Measurements from ENCODE around the gene CISTR. TPM values are rescaled to one million over a fixed set of nuclear protein-coding genes. Genes with fewer than 3 reads are reported as not detected.
"Not testable (repeated sequence)": the region's sequence is repeated elsewhere in the genome, so short reads cannot be mapped to it uniquely, and the experiment has no call there.

Gene CISTR
- polyA plus RNA-seq, 4 donors = 0.22 TPM; not detected in 3

DNA sequence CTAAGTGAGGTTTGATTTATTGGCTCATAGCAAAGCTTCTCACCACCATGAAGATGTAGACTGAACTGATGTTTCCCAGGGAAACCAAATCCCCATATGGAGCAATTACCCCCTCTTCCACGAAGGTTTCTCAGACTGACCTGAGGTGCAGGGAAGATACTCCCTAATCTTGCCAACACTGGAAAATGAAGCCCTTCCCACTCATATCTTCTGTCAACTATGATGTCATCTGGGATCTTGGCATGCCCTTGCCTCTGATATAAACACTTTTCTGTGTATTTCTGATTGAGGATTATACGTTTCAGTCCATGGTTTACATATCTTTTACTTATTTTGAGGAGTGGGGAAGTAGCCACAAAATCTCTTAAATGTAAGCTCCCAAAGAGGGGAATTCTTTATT, 14.1 kb upstream of the CISTR start:
- DNase-seq (ENCODE audit: low read depth in 4 of 4, low spot score in 3 of 4) = no peak

DNA sequence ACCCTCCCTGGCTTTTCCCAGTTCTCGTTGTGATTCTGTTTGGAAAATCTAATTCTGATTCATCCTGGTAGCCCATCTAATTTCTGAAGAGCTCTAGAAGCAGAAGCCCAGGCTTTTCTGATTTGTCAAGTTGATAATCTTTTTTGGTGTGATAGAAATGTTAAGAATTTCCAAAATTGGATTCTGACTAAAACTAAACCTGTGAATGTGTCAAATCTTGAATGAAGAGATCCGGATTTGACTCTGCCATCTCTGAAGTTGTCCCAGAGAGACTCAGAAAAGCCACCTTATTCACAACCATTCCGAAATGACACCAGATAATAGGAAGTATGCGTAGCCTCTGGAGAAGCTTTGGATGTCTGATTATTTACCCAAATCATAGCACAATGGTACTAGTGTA, 12.8 kb upstream of the CISTR start:
- no peak for DNase-seq (ENCODE audit: low read depth in 4 of 4, low spot score in 3 of 4)

DNA sequence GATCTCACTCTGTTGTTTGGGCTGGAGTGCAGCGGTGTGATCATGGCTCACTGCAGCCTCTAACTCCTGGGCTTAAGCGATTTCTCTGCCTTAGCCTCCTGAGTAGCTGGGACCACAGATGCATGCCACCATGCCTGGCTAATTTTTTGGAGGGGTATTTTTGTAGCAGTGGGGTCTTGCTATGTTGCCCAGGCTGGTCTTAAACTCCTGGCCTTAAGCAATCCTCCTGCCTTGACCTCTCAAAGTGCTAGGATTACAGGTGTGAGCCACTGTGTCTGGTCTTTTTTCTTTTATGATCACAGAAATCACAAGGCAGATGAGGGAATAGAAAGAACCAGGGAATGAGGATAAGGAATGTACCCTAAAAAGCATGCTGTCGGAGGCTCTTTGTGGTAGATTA, 11.0 kb upstream of the CISTR start:
- not testable (repeated sequence) for DNase-seq (ENCODE audit: low read depth in 4 of 4, low spot score in 3 of 4)

DNA sequence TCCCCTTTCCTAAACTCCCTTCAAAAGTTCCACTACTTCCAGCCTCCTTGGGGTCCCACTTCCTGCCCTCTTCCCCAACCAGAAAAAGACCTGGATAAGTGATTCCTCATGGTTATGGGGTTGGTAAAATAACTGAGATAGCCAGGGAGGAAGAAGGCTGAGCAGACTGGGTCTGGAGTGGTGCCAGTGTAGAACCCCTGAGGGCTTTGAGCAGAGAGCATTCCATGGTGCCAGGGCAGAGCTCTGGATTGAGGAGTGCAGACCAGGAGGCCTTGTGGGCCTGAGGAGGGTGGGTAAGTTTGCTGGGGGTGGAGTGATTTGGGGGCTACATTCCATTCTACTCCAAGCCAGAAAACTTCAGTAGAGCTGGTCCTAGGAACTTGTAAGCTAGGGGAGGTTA, 9.5 kb upstream of the CISTR start:
- no peak for DNase-seq (ENCODE audit: low read depth in 4 of 4, low spot score in 3 of 4)

DNA sequence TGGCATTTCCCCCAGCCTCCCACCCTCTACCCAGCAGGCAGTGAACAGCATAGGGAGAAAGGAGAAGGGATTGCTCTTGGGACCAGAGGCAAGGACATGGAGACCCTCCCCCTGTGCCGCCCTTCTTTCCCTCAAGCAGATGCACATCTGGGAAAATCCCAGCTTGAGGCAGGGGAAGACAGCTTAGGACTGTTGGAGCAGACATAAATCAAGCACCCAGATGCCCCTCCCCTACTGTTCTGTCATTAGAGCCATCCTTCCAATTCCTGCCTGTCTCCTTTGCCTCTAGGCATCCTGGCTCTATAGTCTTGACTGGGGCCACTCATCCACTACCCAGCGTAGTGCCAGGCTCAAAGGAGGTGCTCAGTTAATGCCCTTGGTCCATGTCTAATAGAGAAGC, 7.5 kb upstream of the CISTR start:
- no peak for DNase-seq (ENCODE audit: low read depth in 4 of 4, low spot score in 3 of 4)

DNA sequence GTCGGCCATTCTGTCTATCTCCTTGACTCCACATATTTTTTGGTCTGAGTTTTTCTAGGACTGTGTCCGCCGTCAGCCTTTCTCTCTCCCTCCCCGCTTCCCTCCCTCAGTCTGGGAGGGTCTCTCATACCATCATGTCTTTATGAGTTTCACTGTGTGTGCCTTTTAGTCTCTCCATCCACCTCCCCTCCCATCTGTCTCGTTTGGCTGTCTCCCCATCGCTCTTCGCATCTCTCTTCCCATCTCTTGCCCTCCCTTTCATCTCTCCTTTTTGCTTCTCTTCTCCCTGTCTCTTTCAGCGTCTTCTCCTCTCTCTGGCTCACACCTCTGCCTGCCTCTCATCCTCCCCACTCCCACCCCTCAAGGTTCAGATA, 6.9 kb upstream of the CISTR start:
- no peak for DNase-seq (ENCODE audit: low read depth in 4 of 4, low spot score in 3 of 4)

DNA sequence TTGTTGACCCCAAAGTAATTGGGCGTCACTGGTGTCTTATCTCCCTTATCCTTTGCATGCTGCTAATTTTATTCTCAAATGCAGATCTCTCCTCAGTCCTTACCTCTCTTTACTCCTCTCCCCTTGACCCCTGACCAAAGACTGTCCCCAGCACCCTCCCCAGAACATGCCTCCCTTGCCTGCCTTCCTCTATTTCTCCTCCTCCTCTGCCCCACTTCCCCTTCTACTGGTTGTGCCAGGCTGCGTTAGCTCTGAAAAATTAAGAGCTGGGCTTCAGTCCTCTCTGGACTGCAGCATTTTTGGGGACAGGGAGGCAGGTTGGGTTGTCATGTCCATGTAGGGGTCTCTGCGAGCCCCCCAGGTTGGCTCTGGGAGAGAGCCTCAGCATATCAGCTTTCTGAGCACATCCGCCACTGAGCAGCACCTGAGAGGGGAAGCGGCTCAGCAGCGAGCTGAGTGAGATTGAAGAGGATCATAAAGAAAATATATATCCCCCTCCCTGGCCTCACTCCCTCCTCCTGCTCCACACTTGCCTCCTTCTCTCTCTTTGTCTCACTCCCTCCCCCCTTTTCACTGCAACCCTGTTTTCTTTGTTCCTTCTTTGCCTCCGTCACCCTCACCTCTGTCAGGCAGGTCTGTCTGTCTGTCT, 6.4 kb upstream of the CISTR start:
- no peak for DNase-seq (ENCODE audit: low read depth in 4 of 4, low spot score in 3 of 4)

DNA sequence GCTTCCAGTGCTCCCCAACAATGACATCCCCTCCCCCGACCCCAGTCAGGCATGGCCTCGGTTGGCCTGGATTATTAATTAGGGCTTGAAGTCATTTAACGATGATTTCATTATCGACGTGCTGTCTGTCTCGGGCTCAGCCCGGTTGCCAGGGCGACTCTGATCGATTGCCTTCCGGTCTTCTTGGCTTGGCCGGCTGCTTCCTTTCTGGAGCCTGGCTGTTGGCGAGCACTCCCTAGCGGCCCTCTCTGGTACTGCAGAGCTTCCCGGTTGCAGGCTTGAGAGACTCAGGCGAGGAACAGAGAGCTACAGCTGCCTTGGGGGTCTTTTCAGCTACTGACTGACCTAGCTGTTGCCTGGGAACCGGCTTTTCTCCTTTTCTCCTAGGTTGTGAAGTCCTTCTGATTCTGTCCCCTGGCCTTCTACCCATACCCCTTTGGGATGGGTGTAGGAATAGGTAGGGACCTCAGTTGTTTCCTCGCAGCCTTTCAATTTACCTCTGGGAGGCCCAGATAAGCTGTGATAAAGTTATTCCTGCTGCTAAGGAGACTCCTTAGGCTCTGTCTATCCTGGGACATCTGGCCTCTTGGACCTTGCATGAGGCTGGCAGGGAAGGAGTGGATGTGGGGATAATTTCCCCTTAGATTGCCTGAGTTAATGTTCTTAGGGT, 5.5 kb upstream of the CISTR start:
- no peak for DNase-seq (ENCODE audit: low read depth in 4 of 4, low spot score in 3 of 4)

DNA sequence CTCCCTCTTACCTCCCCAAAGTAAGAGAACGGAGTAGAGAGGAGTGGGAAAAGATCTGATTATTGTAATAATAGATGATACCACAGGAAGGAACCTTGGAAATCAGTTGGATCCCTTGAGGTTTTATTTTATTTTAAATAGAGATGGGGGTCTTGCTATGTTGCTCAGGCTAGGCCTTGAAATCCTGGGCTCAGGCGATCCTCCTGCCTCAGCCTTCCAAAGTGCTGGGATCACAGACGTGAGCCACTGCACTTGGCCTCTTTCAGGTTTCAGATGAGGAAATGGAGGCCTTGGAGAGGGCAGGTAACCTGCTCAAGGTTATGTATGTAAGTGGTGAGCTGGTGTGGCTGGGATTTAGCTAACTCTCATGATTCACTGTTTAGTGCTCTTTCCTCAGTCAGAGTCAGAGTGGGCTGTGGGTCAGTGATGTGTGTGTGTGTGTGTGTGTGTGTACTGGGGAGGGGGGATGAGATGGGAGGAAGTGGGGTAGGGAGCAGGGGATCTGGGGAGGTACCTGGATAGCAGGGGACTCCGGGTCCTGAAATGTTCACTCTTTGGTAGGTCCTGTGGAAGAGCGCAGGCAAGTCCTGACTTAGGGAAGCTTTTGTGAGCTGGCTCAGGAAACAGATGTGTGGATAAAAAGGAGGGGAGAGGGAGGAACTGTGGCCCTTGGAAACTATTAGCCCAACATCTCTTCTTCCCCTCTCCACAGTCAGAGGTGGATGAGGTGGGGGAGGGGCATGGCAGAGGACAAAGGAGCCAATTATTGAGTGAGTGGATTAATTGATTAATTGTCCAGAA, 4.7 kb upstream of the CISTR start:
- no peak for DNase-seq (ENCODE audit: low read depth in 4 of 4, low spot score in 3 of 4)

DNA sequence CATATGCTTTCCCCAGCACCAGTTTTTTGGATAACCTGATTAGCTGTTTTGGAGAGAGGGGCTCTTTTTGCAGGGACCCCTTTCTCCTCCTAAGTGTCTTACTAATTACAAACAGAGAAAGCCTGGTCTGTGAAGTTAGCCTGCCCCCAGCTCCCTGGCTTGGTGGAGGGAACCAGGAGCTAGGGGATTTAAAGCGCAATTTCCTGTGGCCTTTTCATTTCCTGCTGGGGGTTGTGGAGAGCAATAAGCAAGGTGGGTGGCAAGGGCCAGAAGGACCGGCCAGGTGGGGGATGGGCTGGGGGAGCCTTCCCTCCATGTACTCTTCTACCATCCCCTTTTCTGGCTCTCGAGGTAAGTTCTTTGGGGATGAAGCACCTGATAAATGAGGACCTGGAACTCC, 4.1 kb upstream of the CISTR start:
- DNase-seq (ENCODE audit: low read depth in 4 of 4, low spot score in 3 of 4) = no peak

DNA sequence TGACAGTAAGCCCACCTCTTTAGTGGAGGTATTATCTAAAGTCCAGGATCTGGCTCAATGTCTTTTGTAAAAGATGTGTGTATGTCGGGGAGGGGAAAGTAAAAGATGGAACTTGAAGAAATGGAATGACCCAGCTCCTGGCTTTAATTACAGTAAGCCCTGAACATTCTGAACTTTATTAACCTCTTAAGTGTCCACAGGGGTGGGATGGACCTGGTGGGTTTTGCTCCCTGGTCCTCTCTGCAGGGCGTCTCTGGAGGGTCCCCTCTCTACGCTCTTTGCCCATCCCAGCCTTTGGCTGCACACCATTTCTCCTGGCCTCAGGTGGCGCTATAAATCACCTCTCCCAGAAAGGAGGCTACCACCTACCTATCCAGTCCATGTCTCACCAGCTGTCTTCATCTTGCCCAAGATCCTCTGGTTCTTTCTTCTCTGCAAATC, 3.7 kb upstream of the CISTR start:
- no peak for DNase-seq (ENCODE audit: low read depth in 4 of 4, low spot score in 3 of 4)

DNA sequence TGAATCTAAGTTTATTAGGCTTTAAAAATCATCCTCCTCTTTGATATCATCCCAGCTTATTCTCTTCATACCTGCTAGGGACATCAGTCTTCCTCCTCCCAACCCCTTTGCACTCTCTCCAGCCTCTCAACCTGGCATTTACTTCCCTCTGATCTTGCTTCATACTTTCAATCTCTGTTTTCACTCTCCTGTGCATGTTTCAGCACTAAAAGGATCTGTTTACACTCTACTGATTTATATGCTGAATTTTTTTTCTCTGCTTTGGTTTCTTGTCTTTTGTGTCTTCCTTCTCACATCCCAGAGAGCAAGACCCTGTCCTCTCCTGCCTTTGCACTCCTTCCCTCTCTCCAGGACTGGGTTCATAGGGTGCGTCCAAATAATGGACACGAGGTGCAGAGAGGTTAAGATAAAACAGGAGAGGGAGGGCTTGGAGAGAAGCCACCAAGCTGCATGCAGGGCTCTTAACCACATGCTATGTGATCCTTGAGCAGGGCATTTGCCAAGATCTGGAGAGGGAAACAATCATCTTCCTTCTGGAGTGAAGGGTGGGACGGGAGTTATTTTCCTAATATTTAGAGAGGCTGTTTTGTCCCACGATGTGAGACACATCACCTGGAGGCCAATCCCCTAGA, 3.0 kb upstream of the CISTR start:
- DNase-seq (ENCODE audit: low read depth in 4 of 4, low spot score in 3 of 4) = no peak

DNA sequence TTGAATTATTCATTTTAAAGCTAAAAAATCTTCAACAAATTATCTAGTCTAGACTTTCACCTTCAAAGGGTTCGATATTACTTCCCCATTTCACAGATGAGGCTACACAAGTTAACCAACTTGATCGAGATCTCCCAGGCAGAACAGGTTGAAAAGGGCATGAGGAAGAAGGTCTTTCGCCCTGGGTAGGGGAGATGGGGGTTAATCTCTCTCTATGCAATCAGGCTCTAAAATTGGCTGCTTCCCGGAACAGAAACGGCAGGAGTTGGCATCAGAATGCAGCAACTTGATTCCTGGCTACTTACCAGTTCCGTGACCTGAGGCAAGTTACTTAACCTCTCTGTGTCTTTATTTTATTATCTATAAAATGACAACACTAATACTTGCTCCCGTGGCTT, 2.4 kb upstream of the CISTR start:
- DNase-seq (ENCODE audit: low read depth in 4 of 4, low spot score in 3 of 4) = no peak

DNA sequence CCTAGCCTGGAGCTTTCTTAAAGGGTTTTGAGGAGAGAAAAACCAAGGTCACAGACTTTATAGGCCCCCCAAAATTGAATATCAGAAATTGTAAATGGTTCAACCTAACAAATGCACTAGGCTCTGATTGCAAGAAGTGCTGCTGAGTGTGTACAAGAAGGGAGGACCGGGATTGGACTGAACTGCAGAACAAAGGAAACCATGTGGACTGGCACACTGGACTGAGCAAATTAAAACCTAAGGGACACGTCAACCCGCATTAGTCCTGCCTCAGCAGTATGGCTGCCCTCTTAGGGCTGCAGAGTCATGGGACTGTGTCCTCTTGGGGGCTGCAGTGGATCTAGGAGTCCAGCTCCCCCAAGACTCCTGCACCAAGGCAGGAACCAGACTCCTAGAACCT, 842 bp upstream of the CISTR start:
- no peak for DNase-seq (ENCODE audit: low read depth in 4 of 4, low spot score in 3 of 4)

DNA sequence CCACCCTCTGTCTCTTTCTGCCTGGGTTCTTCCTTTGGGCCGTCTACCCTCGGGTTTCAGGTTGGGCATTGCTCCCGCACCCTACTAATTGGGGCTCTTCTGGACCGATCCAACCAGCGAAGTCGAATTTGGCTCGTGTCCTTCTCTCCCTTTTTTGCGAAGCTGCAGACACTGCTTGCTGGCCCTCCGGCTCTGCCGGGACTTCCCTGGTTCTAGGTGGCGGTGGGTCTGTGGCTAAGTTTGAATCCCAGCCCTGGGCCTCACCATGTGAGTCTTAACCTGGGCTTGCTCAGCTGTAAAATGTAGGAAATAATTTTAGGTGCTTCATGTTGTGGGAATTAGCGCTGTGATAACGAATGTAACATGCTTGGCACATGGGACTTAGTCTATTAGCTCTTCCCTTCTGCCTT, 418 bp upstream of the CISTR start:
- DNase-seq (ENCODE audit: low read depth in 4 of 4, low spot score in 3 of 4) = no peak

DNA sequence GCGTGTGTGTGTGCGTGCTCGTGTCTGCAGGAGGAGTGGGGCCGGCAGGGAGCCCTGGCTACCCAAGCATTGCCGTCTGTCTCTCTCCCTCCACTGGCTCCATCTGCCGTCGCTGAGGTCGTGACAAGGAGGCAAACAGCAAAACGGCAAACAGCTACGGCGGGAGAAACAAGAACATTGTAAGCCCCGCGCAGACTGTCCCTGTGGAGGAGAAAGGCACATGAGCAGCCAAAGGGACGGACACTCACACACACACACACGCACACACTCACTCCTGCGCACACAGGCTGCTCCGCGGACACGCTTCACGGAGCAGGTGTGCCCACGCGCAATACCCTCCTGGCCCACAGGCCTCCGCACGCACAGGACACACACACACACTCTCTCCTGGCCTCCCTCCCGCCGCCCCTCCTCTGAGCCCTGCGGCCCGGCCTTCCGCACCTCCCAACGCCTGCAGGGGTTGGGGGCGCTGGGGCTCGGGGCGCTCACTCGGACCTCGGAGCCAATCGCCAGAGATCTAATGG, 905 bp downstream of the CISTR start:
- DNase-seq (ENCODE audit: low read depth in 4 of 4, low spot score in 3 of 4) = no peak

DNA sequence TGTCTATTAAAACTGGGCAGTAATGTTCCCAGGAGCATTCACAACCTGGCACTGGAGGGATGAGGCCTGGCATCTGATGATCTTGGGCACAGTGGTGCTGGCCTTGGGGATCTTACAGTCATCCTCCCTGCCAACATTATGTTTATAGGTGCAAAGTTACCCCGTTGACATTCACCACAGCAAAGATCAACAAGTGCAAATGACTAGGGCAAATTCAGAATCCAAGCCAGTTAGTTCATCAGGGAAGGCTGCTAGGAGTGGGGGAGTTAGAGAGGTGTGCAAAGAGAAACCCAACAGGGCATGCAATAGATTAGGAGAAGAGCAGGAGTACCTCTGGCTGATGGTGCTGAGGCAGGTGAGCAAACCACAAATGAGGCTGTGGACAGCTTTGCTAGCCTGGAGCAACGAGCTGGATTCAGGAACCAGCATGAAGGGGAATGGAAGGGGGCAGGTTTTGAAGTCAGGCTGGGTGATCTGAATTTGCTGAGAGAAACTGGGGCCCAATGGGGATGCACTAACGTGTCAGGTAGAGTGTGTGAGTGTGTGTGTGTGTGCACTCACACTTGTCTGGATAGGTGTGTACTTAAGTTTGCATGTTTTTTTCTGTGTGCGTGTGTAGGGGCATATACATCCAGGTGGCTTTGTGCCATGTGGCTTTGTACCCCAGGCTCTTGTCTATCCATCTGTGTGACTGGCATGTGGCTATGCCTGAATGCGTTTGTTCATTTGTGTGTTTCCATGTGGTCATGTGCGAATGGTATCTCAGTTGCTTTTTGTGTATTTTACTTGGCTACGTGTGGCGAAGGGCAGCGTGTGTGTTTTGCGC, 1.6 kb downstream of the CISTR start:
- no peak for DNase-seq (ENCODE audit: low read depth in 4 of 4, low spot score in 3 of 4)

DNA sequence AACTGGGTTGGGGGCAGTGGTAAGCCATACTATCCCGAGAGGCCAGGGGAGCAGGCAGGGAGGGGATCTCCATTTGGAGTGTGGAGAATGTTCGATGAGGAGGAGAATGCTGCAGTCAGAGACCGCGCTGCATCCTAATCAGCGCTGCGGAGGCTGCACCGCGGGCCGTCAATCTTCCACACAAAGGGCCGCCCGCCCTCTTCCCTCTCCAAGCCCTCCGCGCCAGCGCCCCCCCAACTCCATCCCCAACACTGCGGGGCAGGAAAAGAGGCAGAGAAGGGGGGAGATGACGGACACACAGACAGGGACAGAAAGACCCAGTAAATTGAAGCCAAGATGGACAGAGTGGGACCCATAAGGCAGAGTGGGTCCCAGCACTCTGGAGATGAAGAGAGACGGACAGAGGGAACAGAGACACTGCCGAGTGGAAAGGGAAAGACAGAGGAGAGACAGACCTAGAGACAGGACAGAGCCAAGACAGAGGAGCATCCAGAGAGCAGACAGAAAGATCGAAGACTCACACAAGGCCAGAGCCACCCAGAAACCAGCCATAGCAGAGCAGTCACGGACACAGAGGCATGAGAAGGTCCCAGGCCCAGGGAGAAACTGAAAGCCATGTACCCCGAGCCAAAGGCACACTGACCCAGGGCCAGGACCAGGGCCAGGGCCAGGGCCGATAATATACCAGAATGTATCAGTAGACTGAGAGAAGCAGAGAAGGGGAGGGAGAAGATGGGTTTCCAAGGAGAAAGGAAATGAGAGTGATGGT, 3.5 kb downstream of the CISTR start:
- no peak for DNase-seq (ENCODE audit: low read depth in 4 of 4, low spot score in 3 of 4)

DNA sequence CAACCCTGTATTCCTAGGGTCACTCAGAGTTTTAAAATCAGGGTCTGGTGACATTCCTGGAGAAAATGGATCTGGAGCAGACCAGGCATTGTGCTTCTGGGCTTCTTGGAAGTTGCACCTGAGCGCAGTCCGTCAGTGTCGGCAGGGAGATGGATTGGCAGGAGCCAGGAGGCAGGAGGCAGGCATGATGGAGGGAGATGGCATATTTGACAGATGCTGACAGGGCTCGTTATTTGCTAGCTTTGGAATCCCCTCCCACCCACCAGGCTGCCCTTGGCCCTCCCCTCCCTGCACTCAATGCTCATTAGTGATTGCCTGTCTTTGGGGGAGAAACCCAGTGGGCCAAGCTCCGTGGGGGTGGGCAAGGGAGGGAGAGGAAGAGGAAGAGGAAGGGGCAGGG, 4.7 kb downstream of the CISTR start:
- no peak for DNase-seq (ENCODE audit: low read depth in 4 of 4, low spot score in 3 of 4)

All from right renal pelvis (tissue), 4 donors.